ENCODE measurements around the gene KDM4B.
"Not testable (repeated sequence)": the region's sequence is repeated elsewhere in the genome, so short reads cannot be mapped to it uniquely, and the experiment has no call there.

The KDM4B gene

GRCh38 chr19:4967738-4968461 is 1.0 kb upstream of the KDM4B start:
- DNase-seq (ENCODE audit: low read depth in 3 of 3, low spot score in 1 of 3), result no peak

GRCh38 chr19:4969292-4969771 is 419 bp downstream of the KDM4B start:
- DNase-seq (ENCODE audit: low read depth in 3 of 3, low spot score in 1 of 3), result no peak

DNA sequence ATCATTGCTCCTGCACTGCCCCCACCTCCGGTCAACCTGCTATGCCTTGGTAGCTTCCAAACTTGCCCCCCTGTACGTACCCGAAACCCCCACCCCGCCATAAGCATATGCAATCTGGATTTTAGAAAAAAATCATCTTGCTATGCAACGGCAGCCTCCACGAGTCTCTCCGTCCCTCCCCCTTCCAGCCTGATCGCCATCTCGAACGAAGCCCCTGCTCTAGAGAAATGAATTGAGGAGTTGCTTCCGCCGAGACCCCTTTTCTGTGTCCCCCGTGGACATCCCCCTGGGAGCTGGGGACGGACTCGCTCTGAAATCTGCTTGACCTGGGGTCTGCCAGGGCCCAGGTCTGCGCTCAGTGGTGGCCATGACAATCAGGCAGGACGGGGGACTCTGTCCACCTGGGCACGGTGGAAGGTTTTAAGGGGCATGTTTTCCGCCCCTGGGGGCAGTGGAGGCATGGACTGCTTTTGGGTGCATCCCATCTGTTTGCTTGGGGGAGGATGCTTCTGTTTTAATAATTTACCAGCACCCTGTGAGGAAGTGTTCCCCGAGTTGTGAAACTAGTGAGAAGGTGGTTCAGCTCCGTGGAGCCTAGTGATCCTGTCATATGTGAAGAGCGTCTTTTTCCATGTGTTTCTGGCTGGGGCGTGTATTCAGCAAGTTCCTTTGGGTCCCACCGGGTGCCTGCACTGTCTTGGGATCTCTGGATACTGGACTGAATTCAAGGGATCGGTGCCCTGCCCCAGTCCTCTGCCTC is 1.0 kb downstream of the KDM4B start:
- DNase-seq (ENCODE audit: low read depth in 3 of 3, low spot score in 1 of 3), result no peak

DNA sequence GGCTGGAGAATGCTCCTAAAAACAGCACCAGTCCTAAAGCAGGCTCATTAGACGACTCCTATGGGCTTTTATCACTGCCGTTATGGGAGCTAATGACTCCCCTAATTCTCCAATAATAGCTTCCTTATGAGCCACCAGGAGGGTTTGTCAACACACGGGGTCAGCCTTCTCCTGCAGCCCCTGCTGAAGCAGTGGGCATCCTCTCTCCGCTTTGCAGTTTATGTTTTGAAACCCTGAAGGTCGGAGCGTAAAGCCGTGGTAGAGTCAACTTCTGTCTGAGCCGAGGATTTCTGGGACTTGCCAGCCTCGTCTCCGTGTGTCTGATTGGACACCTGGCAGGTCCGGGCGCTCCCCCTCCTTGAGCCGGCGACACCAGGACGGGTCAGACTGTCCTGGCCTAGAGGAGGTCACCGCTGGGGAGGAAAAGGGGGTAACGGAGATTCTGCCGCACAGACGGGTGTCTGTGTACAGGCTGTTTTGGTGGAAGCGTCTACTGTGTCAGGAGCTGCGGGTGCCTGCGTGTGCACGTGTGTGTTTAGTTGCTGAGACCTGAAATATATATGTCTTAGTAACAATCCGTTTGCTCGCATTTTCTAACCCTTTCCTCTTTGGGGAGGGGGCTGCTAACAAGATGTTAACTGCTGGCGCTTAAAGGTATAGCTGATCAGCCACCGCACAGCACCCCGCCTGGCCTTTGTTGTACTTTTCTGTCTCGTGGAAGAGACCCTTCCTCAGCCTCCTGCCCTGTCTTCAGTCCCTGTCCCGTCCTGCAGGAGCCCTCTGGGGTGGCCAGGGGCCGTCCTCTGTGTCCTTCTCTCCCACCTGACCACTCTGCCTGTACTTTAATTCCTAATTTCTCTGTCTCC is 1.9 kb downstream of the KDM4B start:
- no peak for DNase-seq (ENCODE audit: low read depth in 3 of 3, low spot score in 1 of 3)

DNA sequence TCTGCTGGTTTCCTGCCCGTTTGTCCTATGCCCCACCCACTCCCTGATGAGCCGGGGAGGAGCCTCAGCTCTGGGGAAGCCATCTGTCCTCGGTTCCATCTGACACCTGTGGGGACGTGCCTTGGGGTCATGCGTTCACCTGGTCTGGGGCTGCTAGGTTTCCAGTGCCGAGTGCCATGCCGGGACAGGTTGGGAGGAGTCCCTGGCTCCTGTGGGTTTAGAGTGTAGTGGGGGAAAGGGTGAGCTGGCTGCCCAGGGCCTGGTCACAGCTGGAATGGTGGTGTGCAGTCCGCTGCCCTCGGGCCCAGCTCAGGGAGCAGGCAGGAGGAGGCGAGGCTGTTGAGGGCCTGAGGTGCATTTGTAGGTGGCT is 2.5 kb downstream of the KDM4B start:
- DNase-seq (ENCODE audit: low read depth in 3 of 3, low spot score in 1 of 3), result no peak

- DNase-seq (ENCODE audit: low read depth in 3 of 3, low spot score in 1 of 3), result no peak
These were observed 3.0 kb downstream of the KDM4B start for GRCh38 chr19:4971816-4972495.

- no peak for DNase-seq (ENCODE audit: low read depth in 3 of 3, low spot score in 1 of 3)
These were observed 3.8 kb downstream of the KDM4B start for GRCh38 chr19:4972509-4973230.

- no peak for DNase-seq (ENCODE audit: low read depth in 3 of 3, low spot score in 1 of 3)
These were observed 6.1 kb downstream of the KDM4B start for GRCh38 chr19:4974880-4975469.

GRCh38 chr19:4975601-4976000 is 6.7 kb downstream of the KDM4B start:
- not testable (repeated sequence) for DNase-seq (ENCODE audit: low read depth in 3 of 3, low spot score in 1 of 3)

DNA sequence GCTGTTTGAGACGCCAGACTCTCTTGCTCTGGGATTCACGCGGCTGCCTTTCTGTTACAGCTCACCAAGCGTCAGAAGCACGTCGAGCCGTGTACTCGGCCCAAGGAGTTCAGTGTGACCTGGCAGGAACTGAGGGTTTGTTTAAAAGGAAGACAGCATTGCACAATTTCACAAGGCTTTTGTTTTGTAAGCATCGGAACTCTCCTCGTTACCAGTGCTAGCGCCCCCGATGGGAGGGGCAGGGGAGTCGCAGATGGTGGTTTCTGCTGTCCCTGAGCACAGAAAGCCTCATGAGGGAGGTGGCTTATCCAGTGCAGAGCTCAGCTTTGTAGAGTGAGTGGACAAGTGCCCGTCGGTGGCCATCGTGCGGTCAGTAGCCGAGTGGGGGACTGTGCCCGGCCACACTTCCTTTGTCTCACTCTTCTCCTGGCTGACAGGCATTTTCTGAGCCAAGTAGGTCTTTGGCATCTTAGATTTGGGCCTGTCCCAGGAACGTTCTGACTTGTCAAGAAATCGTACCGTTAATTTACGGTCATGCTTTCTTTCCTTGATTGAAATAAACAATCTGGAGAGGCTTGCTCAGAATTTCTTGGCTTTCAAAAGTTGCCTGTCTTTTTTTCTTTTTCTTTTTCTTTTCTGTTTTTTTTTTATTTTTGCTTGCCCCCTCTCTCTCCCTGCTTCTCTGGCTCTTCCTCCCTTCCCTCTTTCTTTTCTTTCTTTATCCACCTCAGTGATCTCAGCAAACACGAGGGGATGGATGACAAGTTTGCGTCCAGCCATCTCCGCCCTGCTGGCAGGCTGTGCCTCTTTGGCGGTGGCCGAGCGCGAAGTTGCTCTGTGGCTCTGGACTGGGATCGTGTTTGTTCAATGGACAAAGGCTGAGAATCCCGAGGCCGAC is 7.7 kb downstream of the KDM4B start:
- no peak for DNase-seq (ENCODE audit: low read depth in 3 of 3, low spot score in 1 of 3)

- no peak for DNase-seq (ENCODE audit: low read depth in 3 of 3, low spot score in 1 of 3)
These were observed 8.6 kb downstream of the KDM4B start for GRCh38 chr19:4977299-4978174.

GRCh38 chr19:4979211-4979807 is 10.4 kb downstream of the KDM4B start:
- DNase-seq (ENCODE audit: low read depth in 3 of 3, low spot score in 1 of 3), result no peak

DNA sequence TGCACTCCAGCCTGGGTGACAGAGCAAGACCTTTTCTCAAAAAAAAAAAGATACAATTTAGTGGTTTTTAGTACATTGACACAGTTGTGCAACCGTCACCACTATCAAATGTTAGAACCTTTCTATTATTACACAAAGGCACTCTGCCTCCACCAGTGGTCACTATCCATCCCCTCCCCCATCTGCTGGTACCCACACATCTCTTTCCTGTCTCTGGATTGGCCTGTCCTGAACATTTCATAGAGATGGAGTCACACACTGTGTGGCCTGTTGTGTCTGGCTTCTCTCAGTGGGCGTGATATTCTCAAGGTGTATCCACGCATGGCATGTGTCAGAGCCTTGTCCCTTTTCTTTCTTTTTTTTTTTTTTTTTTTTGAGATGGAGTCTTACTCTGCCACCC is 11.2 kb downstream of the KDM4B start:
- DNase-seq (ENCODE audit: low read depth in 3 of 3, low spot score in 1 of 3), result no peak

GRCh38 chr19:4980838-4981680 is 12.1 kb downstream of the KDM4B start:
- no peak for DNase-seq (ENCODE audit: low read depth in 3 of 3, low spot score in 1 of 3)

- no peak for DNase-seq (ENCODE audit: low read depth in 3 of 3, low spot score in 1 of 3)
These were observed 12.7 kb downstream of the KDM4B start for GRCh38 chr19:4981681-4981958.

GRCh38 chr19:4983346-4984105 is 14.6 kb downstream of the KDM4B start:
- DNase-seq (ENCODE audit: low read depth in 3 of 3, low spot score in 1 of 3), result no peak

- DNase-seq (ENCODE audit: low read depth in 3 of 3, low spot score in 1 of 3), result no peak
These were observed 15.1 kb downstream of the KDM4B start for GRCh38 chr19:4984106-4984380.
